Naive B cell (primary cell): Measurements from ENCODE around the gene C3orf70. TPM values are rescaled to one million over a fixed set of nuclear protein-coding genes. Genes with fewer than 3 reads are reported as not detected.

ENCODE experiments used
- ATAC-seq, 2 donors: fragments of 150-1000 bp; cut with Tn5 transposase; 2 replicates each; pipeline ENCODE4 v1.10.0; 2021; ENCODE audit warnings: low read depth in 2 of 2, mild to moderate bottlenecking in 2 of 2, moderate library complexity in 2 of 2
- DNase-seq: peaks from one replicate; pipeline ENCODE4 v3.0.0; 2022
- H3K27ac Mint-ChIP-seq, 6 donors: one replicate each; pipeline ENCODE4 v1.8.0; 2020 to 2022; ENCODE audit warnings: mild to moderate bottlenecking in 6 of 6, mixed read lengths in 6 of 6, moderate library complexity in 5 of 6, inconsistent platforms in 2 of 6
- H3K27me3 Mint-ChIP-seq, 3 donors: one replicate each; pipeline ENCODE4 v1.8.0; 2021 to 2022; ENCODE audit warnings: mixed read lengths in 3 of 3, mild to moderate bottlenecking in 1 of 3
- H3K36me3 Mint-ChIP-seq, 2 donors: one replicate each; pipeline ENCODE4 v1.8.0; 2020 to 2022; ENCODE audit warnings: mixed read lengths in 2 of 2, inconsistent platforms in 1 of 2, mild to moderate bottlenecking in 1 of 2
- H3K4me1 Mint-ChIP-seq, 3 donors: one replicate each; pipeline ENCODE4 v1.8.0; 2020 to 2022; ENCODE audit warnings: mixed read lengths in 3 of 3, inconsistent platforms in 1 of 3, mild to moderate bottlenecking in 1 of 3, moderate library complexity in 1 of 3
- H3K4me3 Mint-ChIP-seq, 8 donors: one replicate each; pipeline ENCODE4 v1.8.0; 2020 to 2022; ENCODE audit warnings: mild to moderate bottlenecking in 8 of 8, mixed read lengths in 8 of 8, moderate library complexity in 8 of 8, inconsistent platforms in 2 of 8
- H3K9me3 Mint-ChIP-seq, 7 donors: one replicate each; pipeline ENCODE4 v1.8.0; 2020 to 2022; ENCODE audit warnings: mixed read lengths in 7 of 7, mild to moderate bottlenecking in 5 of 7, inconsistent platforms in 2 of 7, moderate library complexity in 1 of 7
- polyA plus RNA-seq, 6 donors: library from polyadenylated mRNA; unstranded; fragments of 300-500 nt; fragmentation: Illumina TruSeq; gene quantifications; one replicate each; pipeline ENCODE4 v1.2.3, GENCODE V29; 2021; ENCODE audit warnings: low read depth in 6 of 6

C3orf70 gene
- polyA plus RNA-seq, 6 donors from 2014 or later: not detected

DNA sequence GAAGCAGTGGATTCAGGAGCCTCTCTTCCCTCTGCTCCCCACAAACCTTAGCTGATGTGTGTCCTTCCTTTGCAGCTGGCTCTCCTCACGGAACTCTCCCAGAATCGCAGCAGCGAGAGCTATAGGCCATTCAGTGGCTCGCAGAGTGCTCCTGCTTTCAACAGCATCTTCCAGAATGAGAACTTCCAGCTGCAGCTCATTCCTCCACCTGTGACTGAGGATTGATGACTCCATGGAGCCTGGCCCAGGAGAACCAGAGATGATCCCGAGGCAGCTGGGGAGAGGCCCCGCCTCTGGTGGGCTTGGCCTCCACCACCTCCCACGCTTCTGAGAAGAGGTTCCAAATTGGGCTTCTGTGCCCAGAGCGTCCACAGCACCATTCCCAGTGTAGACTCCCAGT, 101.1 kb downstream of the C3orf70 start:
- Mint-ChIP-seq H3K9me3 (peaks cover 8 to 43% (median 23%) of the 10 kb centered on the region in 7 donors), H3K27me3 (no peaks in the 10 kb centered on the region), H3K36me3 (peaks cover 80 to 84% of the 10 kb centered on the region in 2 donors), H3K4me1 (no peaks in the 10 kb centered on the region), H3K4me3 (no peak overlapping the region), H3K27ac (peak overlapping the region in 1 of 6 donors; percentile 37)
- ATAC-seq (no peak), DNase-seq (no peak)

- no peak for ATAC-seq
- no peaks in the 10 kb centered on the region for H3K27me3 Mint-ChIP-seq
- peaks cover 4 to 22% (median 9%) of the 10 kb centered on the region in 7 donors for H3K9me3 Mint-ChIP-seq
- no peak overlapping the region for H3K27ac Mint-ChIP-seq
- DNase-seq: no peak
- H3K4me1 Mint-ChIP-seq: no peaks in the 10 kb centered on the region
- peaks cover 71 to 78% of the 10 kb centered on the region in 2 donors for H3K36me3 Mint-ChIP-seq
- H3K4me3 Mint-ChIP-seq: no peak overlapping the region
Observed at GRCh38 chr3:185049710-185050109, 103.2 kb downstream of the C3orf70 start.

- Mint-ChIP-seq H3K9me3 (peaks cover 0 to 4% (median 0%) of the 10 kb centered on the region in 7 donors), H3K36me3 (peaks cover 49 to 55% of the 10 kb centered on the region in 2 donors), H3K4me1 (no peaks in the 10 kb centered on the region), H3K27ac (no peak overlapping the region), H3K27me3 (no peaks in the 10 kb centered on the region), H3K4me3 (no peak overlapping the region)
- DNase-seq: no peak
- ATAC-seq: no peak
Observed at GRCh38 chr3:185046603-185047002, 106.3 kb downstream of the C3orf70 start.

GRCh38 chr3:185046164-185046515, 106.7 kb downstream of the C3orf70 start:
- Mint-ChIP-seq H3K27ac (no peak overlapping the region), H3K9me3 (peaks cover 0 to 4% (median 0%) of the 10 kb centered on the region in 7 donors), H3K36me3 (peaks cover 49 to 54% of the 10 kb centered on the region in 2 donors), H3K27me3 (no peaks in the 10 kb centered on the region), H3K4me1 (no peaks in the 10 kb centered on the region), H3K4me3 (no peak overlapping the region)
- ATAC-seq: no peak
- DNase-seq: no peak

GRCh38 chr3:185042312-185043050, 110.4 kb downstream of the C3orf70 start:
- DNase-seq (no peak), ATAC-seq (no peak)
- Mint-ChIP-seq H3K4me1 (no peaks in the 10 kb centered on the region), H3K4me3 (no peak overlapping the region), H3K27ac (no peak overlapping the region), H3K9me3 (peaks cover 1 to 12% (median 6%) of the 10 kb centered on the region in 7 donors), H3K27me3 (no peaks in the 10 kb centered on the region), H3K36me3 (peaks cover 20 to 43% of the 10 kb centered on the region in 2 donors)

GRCh38 chr3:185041540-185041939, 111.3 kb downstream of the C3orf70 start:
- DNase-seq (no peak), ATAC-seq (no peak)
- peaks cover 16 to 44% of the 10 kb centered on the region in 2 donors for H3K36me3 Mint-ChIP-seq
- no peak overlapping the region for H3K4me3 Mint-ChIP-seq
- peaks cover 4 to 17% (median 15%) of the 10 kb centered on the region in 7 donors for H3K9me3 Mint-ChIP-seq
- no peaks in the 10 kb centered on the region for H3K4me1 Mint-ChIP-seq
- no peaks in the 10 kb centered on the region for H3K27me3 Mint-ChIP-seq
- H3K27ac Mint-ChIP-seq: peak overlapping the region in 1 of 6 donors; percentile 40

GRCh38 chr3:185040425-185040824, 112.4 kb downstream of the C3orf70 start:
- Mint-ChIP-seq H3K27me3 (no peaks in the 10 kb centered on the region), H3K4me1 (no peaks in the 10 kb centered on the region), H3K4me3 (no peak overlapping the region), H3K27ac (no peak overlapping the region), H3K36me3 (peaks cover 17 to 51% of the 10 kb centered on the region in 2 donors), H3K9me3 (peaks cover 4 to 27% (median 21%) of the 10 kb centered on the region in 7 donors)
- DNase-seq (no peak), ATAC-seq (no peak)

- no peak for DNase-seq
Observed at GRCh38 chr3:185037801-185038200, 115.1 kb downstream of the C3orf70 start.

DNA sequence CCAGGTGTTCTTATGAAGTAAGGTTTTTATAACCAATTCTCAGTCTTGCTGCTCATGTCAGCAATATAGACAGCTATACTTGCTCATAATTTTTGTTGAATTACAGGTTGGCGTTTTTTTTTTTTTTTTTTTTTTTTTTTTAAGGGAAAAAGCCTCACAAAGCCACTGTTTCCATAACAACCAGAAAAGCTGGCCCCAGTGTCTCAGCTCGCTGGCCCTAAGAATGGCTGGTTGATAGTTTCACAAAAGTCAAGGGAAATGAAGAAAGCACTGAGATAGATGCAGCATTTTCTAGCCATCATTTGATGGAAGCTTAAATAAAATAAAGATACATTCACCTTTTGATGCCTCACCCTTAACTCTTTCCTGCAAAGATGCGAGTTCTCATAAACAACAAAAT, 121.9 kb downstream of the C3orf70 start:
- no peaks in the 10 kb centered on the region for H3K4me1 Mint-ChIP-seq
- no peak overlapping the region for H3K27ac Mint-ChIP-seq
- DNase-seq (no peak), ATAC-seq (no peak)
- peaks cover 51 to 71% of the 10 kb centered on the region in 2 donors for H3K36me3 Mint-ChIP-seq
- no peak overlapping the region for H3K4me3 Mint-ChIP-seq
- no peaks in the 10 kb centered on the region for H3K27me3 Mint-ChIP-seq
- H3K9me3 Mint-ChIP-seq: peaks cover 0 to 24% (median 14%) of the 10 kb centered on the region in 7 donors

More at GRCh38 chr3:185037801-185038200, 115.1 kb downstream of the C3orf70 start:
- H3K27me3 Mint-ChIP-seq: no peaks in the 10 kb centered on the region
- H3K27ac Mint-ChIP-seq: no peak overlapping the region
- H3K9me3 Mint-ChIP-seq: peaks cover 4 to 44% (median 31%) of the 10 kb centered on the region in 7 donors
- H3K36me3 Mint-ChIP-seq: peaks cover 43 to 68% of the 10 kb centered on the region in 2 donors
- no peak overlapping the region for H3K4me3 Mint-ChIP-seq
- no peak for ATAC-seq
- no peaks in the 10 kb centered on the region for H3K4me1 Mint-ChIP-seq

DNA sequence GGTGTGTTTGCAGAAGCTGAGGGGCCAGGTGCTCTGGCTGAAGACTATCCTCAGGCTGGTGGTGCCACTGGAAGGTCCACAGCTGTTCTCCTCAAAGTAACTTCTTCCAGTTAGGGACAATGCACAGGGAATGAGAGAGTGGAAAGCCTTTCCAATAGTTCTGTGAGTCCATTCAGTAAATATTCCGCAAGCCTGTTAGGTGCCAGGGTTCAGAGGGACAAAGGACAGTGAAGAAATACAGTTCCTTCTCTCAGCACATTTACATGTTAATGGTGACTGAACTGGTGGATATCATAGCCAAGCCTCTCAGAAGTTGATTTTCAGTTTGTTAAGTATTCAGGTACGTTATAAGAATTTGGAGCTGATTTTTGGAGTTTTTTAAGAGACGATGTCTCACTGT, 122.5 kb downstream of the C3orf70 start:
- DNase-seq (no peak), ATAC-seq (no peak)
- H3K36me3 Mint-ChIP-seq: peaks cover 54 to 69% of the 10 kb centered on the region in 2 donors
- H3K4me3 Mint-ChIP-seq: no peak overlapping the region
- no peaks in the 10 kb centered on the region for H3K4me1 Mint-ChIP-seq
- H3K9me3 Mint-ChIP-seq: peaks cover 0 to 18% (median 11%) of the 10 kb centered on the region in 7 donors
- no peaks in the 10 kb centered on the region for H3K27me3 Mint-ChIP-seq
- peak overlapping the region in 1 of 6 donors; percentile 53 for H3K27ac Mint-ChIP-seq

GRCh38 chr3:185029086-185029485, 123.8 kb downstream of the C3orf70 start:
- Mint-ChIP-seq H3K36me3 (peaks cover 53 to 60% of the 10 kb centered on the region in 2 donors), H3K4me1 (no peaks in the 10 kb centered on the region), H3K27ac (no peak overlapping the region), H3K4me3 (no peak overlapping the region), H3K9me3 (peaks cover 0 to 6% (median 2%) of the 10 kb centered on the region in 7 donors), H3K27me3 (no peaks in the 10 kb centered on the region)
- ATAC-seq (no peak), DNase-seq (no peak)

GRCh38 chr3:185028121-185028520, 124.7 kb downstream of the C3orf70 start:
- Mint-ChIP-seq H3K27me3 (no peaks in the 10 kb centered on the region), H3K36me3 (peaks cover 45 to 57% of the 10 kb centered on the region in 2 donors), H3K4me1 (no peaks in the 10 kb centered on the region), H3K4me3 (no peak overlapping the region), H3K9me3 (peaks cover 0 to 2% (median 0%) of the 10 kb centered on the region in 7 donors), H3K27ac (no peak overlapping the region)
- ATAC-seq (no peak), DNase-seq (no peak)
